Measurements from ENCODE around the gene TET3.

DNA sequence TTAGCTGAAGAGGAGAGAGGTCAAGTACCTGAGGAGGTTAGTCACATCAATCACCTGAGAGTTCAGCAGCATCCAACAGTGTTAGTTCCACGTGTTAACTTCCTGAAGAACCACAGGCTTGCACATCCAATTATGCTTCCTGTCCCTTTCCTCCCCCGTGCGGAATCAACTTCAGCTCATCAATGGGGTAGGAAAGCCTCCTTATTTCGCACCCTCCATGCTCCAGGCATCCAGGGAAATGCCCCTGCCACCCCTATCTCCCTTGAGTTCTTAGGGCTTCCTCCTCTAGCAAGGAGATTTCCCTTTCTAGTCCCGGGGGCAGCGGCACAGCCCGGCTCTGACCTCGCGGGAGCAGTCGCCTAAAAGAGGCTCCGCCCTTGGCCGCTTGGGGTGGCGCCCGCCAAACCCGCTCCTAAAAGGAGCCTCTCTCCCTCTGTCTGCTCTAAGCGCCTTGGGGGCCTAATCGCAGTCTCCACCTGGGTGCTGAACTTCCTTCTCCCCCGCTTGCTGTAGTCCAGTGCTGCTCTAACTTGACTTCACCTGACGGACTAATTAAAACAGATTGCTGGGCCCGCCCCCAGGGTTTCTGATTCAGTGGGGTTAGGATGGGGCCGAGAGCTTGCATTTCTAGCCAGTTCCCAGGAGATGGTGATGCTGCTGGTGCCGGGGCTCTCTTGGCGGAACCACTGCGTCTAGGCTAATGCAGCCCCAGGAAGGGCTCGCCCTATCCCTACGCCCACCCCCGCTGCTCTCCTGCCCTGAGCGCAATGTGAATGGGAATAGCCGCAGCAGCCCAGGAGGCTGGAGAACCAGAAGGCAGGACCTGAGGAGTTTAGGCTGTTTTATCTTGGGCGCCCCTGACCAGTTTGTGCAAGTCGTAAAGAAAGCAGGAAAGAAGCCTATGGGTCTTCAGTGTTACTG lies 3.4 kb upstream of the TET3 start:
- TF ChIP-seq TAF1 (IDR thresholded peaks at IDR 0.05; ENCODE audit: borderline replicate concordance, low read depth, low read length) (no peak), POLR2A (IDR thresholded peaks at IDR 0.05; ENCODE audit: low read depth, low read length) (peak; percentile 68; the same call in 1 of the 2 replicates)
